HEK293 (cell line): ENCODE data around the gene TATDN2.

Experiments used
- CTCF ChIA-PET: fragments of 350-600 bp; formaldehyde crosslinking; extraction: SDS; loops from one replicate; lab custom pipeline; 2021; ENCODE audit warnings: antibody characterized with exemption; lab: Yijun Ruan, JAX
- POLR2A ChIA-PET: fragments of 300-600 bp; formaldehyde crosslinking; extraction: SDS; loops from one replicate; lab custom pipeline; 2020; ENCODE audit warnings: antibody characterized with exemption, inconsistent platforms; lab: Yijun Ruan, JAX
- H3K27ac ChIP-seq: fragments of 200-500 bp; sonication (Bioruptor generic); 2 replicates; pipeline ENCODE4 v1.5.1; 2014; ENCODE audit warnings: low read depth, low read length, control low read depth, inconsistent platforms; ENCODE audit errors: extremely low read depth
- H3K36me3 ChIP-seq, 2 experiments: fragments of 200-500 bp in 1 of 2; sonication (Bioruptor generic) in 1 of 2; 1 replicate in 1 of 2; 2 replicates in 1 of 2; pipeline ENCODE4 v1.5.1; 2014 to 2017; ENCODE audit warnings: inconsistent platforms in 2 of 2, low read length in 2 of 2; ENCODE audit not compliant: control insufficient read depth in 2 of 2, insufficient read depth in 1 of 2
- H3K4me1 ChIP-seq: fragments of 200-500 bp; sonication (Bioruptor generic); 2 replicates; pipeline ENCODE4 v1.5.1; 2014; ENCODE audit warnings: mild to moderate bottlenecking, low read length, inconsistent platforms; ENCODE audit not compliant: control insufficient read depth, insufficient read depth
- H3K4me3 ChIP-seq: 2 replicates; pipeline ENCODE4 v1.5.1; 2011; ENCODE audit warnings: low read depth, mild to moderate bottlenecking, control low read depth, low read length, moderate library complexity
- H3K9me3 ChIP-seq: fragments of 200-500 bp; sonication (Bioruptor generic); 2 replicates; pipeline ENCODE4 v1.5.1; 2014; ENCODE audit warnings: low read depth, low read length, inconsistent platforms; ENCODE audit not compliant: control insufficient read depth, insufficient read depth
- EGR2 ChIP-seq: fragments of 450-650 bp; formaldehyde crosslinking; IDR thresholded peaks from 2 replicates; pipeline ENCODE4 v1.5.1; 2016; ENCODE audit warnings: low read depth, missing biosample characterization, missing genetic modification characterization
- GFI1B ChIP-seq: fragments of 450-650 bp; formaldehyde crosslinking; IDR thresholded peaks from 2 replicates; pipeline ENCODE4 v1.5.1; 2016; ENCODE audit warnings: missing biosample characterization, missing genetic modification characterization
- HOXC10 ChIP-seq: sonication (generic); formaldehyde crosslinking; IDR thresholded peaks from 2 replicates; pipeline ENCODE4 v1.8.1; 2023; ENCODE audit warnings: mild to moderate bottlenecking, missing genetic modification reagents
- KLF1 ChIP-seq: fragments of 450-650 bp; formaldehyde crosslinking; IDR thresholded peaks from 2 replicates; pipeline ENCODE4 v1.5.1; 2016; ENCODE audit warnings: missing biosample characterization, missing genetic modification characterization
- KLF10 ChIP-seq: fragments of 450-650 bp; IDR thresholded peaks from 2 replicates; pipeline ENCODE4 v1.5.1; 2018; ENCODE audit warnings: missing biosample characterization, mild to moderate bottlenecking, missing genetic modification characterization
- MEIS1 ChIP-seq: sonication (generic); formaldehyde crosslinking; IDR thresholded peaks from 2 replicates; pipeline ENCODE4 v1.8.1; 2022; ENCODE audit warnings: missing genetic modification reagents, mild to moderate bottlenecking, borderline replicate concordance
- OSR2 ChIP-seq: fragments of 450-650 bp; formaldehyde crosslinking; IDR thresholded peaks from 2 replicates; pipeline ENCODE4 v1.5.1; 2016; ENCODE audit warnings: missing biosample characterization, missing genetic modification characterization
- OVOL3 ChIP-seq: fragments of 450-650 bp; formaldehyde crosslinking; IDR thresholded peaks from 2 replicates; pipeline ENCODE4 v1.5.1; 2016; ENCODE audit warnings: missing biosample characterization, missing genetic modification characterization
- PRDM4 ChIP-seq: fragments of 450-650 bp; formaldehyde crosslinking; IDR thresholded peaks from 2 replicates; pipeline ENCODE4 v1.5.1; 2017; ENCODE audit warnings: missing biosample characterization, missing genetic modification characterization
- ZBTB17 ChIP-seq: fragments of 450-650 bp; formaldehyde crosslinking; IDR thresholded peaks from 2 replicates; pipeline ENCODE4 v1.5.1; 2016; ENCODE audit warnings: missing biosample characterization, missing genetic modification characterization
- ZBTB48 ChIP-seq: fragments of 450-650 bp; formaldehyde crosslinking; IDR thresholded peaks from 2 replicates; pipeline ENCODE4 v1.5.1; 2016; ENCODE audit warnings: missing biosample characterization, missing genetic modification characterization
- ZFHX2 ChIP-seq: fragments of 450-650 bp; formaldehyde crosslinking; conservative IDR thresholded peaks from 2 replicates; pipeline ENCODE4 v1.5.1; 2016; ENCODE audit warnings: missing biosample characterization, missing genetic modification characterization
- ZFP41 ChIP-seq: fragments of 450-650 bp; formaldehyde crosslinking; IDR thresholded peaks from 2 replicates; pipeline ENCODE4 v1.5.1; 2016; ENCODE audit warnings: missing biosample characterization, missing genetic modification characterization, borderline replicate concordance
- ZNF114 ChIP-seq: fragments of 450-650 bp; formaldehyde crosslinking; IDR thresholded peaks from 2 replicates; pipeline ENCODE4 v1.5.0; 2017; ENCODE audit warnings: missing biosample characterization, missing genetic modification characterization
- ZNF16 ChIP-seq: fragments of 450-650 bp; formaldehyde crosslinking; IDR thresholded peaks from 2 replicates; pipeline ENCODE4 v1.5.1; 2016; ENCODE audit warnings: low read depth, missing biosample characterization, missing genetic modification characterization
- ZNF239 ChIP-seq: fragments of 450-650 bp; formaldehyde crosslinking; IDR thresholded peaks from 2 replicates; pipeline ENCODE4 v1.5.1; 2016; ENCODE audit warnings: missing biosample characterization, missing genetic modification characterization
- ZNF324 ChIP-seq: fragments of 450-650 bp; formaldehyde crosslinking; IDR thresholded peaks from 2 replicates; pipeline ENCODE4 v1.5.1; 2016; ENCODE audit warnings: missing biosample characterization, missing genetic modification characterization
- ZNF510 ChIP-seq: fragments of 450-650 bp; formaldehyde crosslinking; IDR thresholded peaks from 2 replicates; pipeline ENCODE4 v1.5.1; 2018; ENCODE audit warnings: mild to moderate bottlenecking, missing genetic modification characterization, missing biosample characterization; ENCODE audit not compliant: insufficient replicate concordance
- ZNF513 ChIP-seq: fragments of 450-650 bp; IDR thresholded peaks from 2 replicates; pipeline ENCODE4 v1.5.1; 2018; ENCODE audit warnings: missing biosample characterization, missing genetic modification characterization
- ZNF530 ChIP-seq: fragments of 450-650 bp; formaldehyde crosslinking; IDR thresholded peaks from 2 replicates; pipeline ENCODE4 v1.5.1; 2016; ENCODE audit warnings: low read depth, missing biosample characterization, missing genetic modification characterization
- ZNF558 ChIP-seq: fragments of 450-650 bp; formaldehyde crosslinking; IDR thresholded peaks from 2 replicates; pipeline ENCODE4 v1.5.1; 2016; ENCODE audit warnings: missing biosample characterization, missing genetic modification characterization
- ZNF561 ChIP-seq: fragments of 450-650 bp; IDR thresholded peaks from 2 replicates; pipeline ENCODE4 v1.5.1; 2018; ENCODE audit warnings: missing biosample characterization, missing genetic modification characterization, borderline replicate concordance
- ZNF585B ChIP-seq: fragments of 450-650 bp; formaldehyde crosslinking; IDR thresholded peaks from 2 replicates; pipeline ENCODE4 v1.5.1; 2016; ENCODE audit warnings: missing biosample characterization, missing genetic modification characterization
- ZNF664 ChIP-seq: fragments of 450-650 bp; formaldehyde crosslinking; IDR thresholded peaks from 2 replicates; pipeline ENCODE4 v1.5.1; 2016; ENCODE audit warnings: missing biosample characterization, missing genetic modification characterization
- ZNF701 ChIP-seq: fragments of 450-650 bp; formaldehyde crosslinking; IDR thresholded peaks from 2 replicates; pipeline ENCODE4 v1.5.1; 2016; ENCODE audit warnings: missing biosample characterization, missing genetic modification characterization
- ZNF785 ChIP-seq: fragments of 450-650 bp; formaldehyde crosslinking; IDR thresholded peaks from 2 replicates; pipeline ENCODE4 v1.5.1; 2016; ENCODE audit warnings: missing biosample characterization, missing genetic modification characterization
- ZNF843 ChIP-seq: fragments of 450-650 bp; formaldehyde crosslinking; IDR thresholded peaks from 2 replicates; pipeline ENCODE4 v1.5.1; 2016; ENCODE audit warnings: missing biosample characterization, missing genetic modification characterization
- ZSCAN30 ChIP-seq: fragments of 450-650 bp; IDR thresholded peaks from 2 replicates; pipeline ENCODE4 v1.5.1; 2018; ENCODE audit warnings: missing biosample characterization, mild to moderate bottlenecking, missing genetic modification characterization, moderate library complexity
- ZSCAN4 ChIP-seq: fragments of 450-650 bp; formaldehyde crosslinking; IDR thresholded peaks from 2 replicates; pipeline ENCODE4 v1.5.1; 2017; ENCODE audit warnings: missing biosample characterization, missing genetic modification characterization

TATDN2 gene

GRCh38 chr3:10280571-10280970 is 32.3 kb downstream of the TATDN2 start (continued):
- TF ChIP-seq KLF10 (tag by site-specific recombination) (no peak), ZNF558 (tag by site-specific recombination) (no peak), ZFP41 (no peak), ZNF585B (tag by site-specific recombination) (no peak), ZNF16 (tag by site-specific recombination) (no peak), GFI1B (no peak), OSR2 (tag by site-specific recombination) (no peak), ZNF239 (tag by site-specific recombination) (no peak), ZNF843 (tag by site-specific recombination) (no peak), HOXC10 (no peak), KLF1 (no peak)

GRCh38 chr3:10281951-10282350 is 33.7 kb downstream of the TATDN2 start:
- CTCF ChIA-PET, result no interaction called here
- no peaks in the 10 kb centered on the region for H3K9me3 ChIP-seq
- H3K4me3 ChIP-seq, result no peak overlapping the region
- POLR2A ChIA-PET, result interaction anchor here (0.6 kb wide), 1 partner anchor 454 kb away, joined by 5 read pairs; no protein-coding TSS in a partner anchor
- no peak for TF ChIP-seq ZSCAN30
- no peak for TF ChIP-seq ZNF513 (tag by site-specific recombination)
- TF ChIP-seq ZFHX2, result peak; percentile 66
- no peak for TF ChIP-seq ZNF530 (tag by site-specific recombination)
- no peak for TF ChIP-seq ZBTB48 (tag by site-specific recombination)
- peak; percentile 66 for TF ChIP-seq EGR2 (tag by site-specific recombination)
- TF ChIP-seq ZNF785 (tag by site-specific recombination), result no peak
- H3K27ac ChIP-seq, result no peak overlapping the region
- peaks cover 11 to 88% of the 10 kb centered on the region in 2 experiments for H3K36me3 ChIP-seq
- no peaks in the 10 kb centered on the region for H3K4me1 ChIP-seq

GRCh38 chr3:10283638-10284037 is 35.4 kb downstream of the TATDN2 start:
- POLR2A ChIA-PET, result no interaction called here

GRCh38 chr3:10284496-10284895 is 36.2 kb downstream of the TATDN2 start:
- ChIA-PET CTCF (interaction anchor here (2.3 kb wide), 1 partner anchor 22 kb away, joined by 7 read pairs; no protein-coding TSS in a partner anchor), POLR2A (no interaction called here)
- Histone ChIP-seq H3K4me3 (no peak overlapping the region), H3K4me1 (no peaks in the 10 kb centered on the region), H3K9me3 (no peaks in the 10 kb centered on the region), H3K27ac (no peak overlapping the region), H3K36me3 (peaks cover 11 to 87% of the 10 kb centered on the region in 2 experiments)
- no peak for TF ChIP-seq ZNF510 (tag by site-specific recombination)
- TF ChIP-seq OVOL3 (tag by site-specific recombination), result no peak
- no peak for TF ChIP-seq ZNF324 (tag by site-specific recombination)
- TF ChIP-seq PRDM4 (tag by site-specific recombination), result no peak
- TF ChIP-seq MEIS1, result no peak
- no peak for TF ChIP-seq ZNF513 (tag by site-specific recombination)
- TF ChIP-seq ZNF561, result no peak
- no peak for TF ChIP-seq ZSCAN4 (tag by site-specific recombination)

More at GRCh38 chr3:10283638-10284037, 35.4 kb downstream of the TATDN2 start:
- H3K9me3 ChIP-seq, result no peaks in the 10 kb centered on the region
- CTCF ChIA-PET, result interaction anchor here (2.3 kb wide), 1 partner anchor 21 kb away, joined by 7 read pairs; no protein-coding TSS in a partner anchor
- H3K4me1 ChIP-seq, result no peaks in the 10 kb centered on the region
- no peak overlapping the region for H3K27ac ChIP-seq
- TF ChIP-seq ZNF701 (no peak), ZNF664 (peak; percentile 44; the same call in 1 of the 2 replicates), ZNF114 (tag by site-specific recombination) (no peak), ZBTB17 (tag by site-specific recombination) (peak; percentile 74)
- peaks cover 11 to 87% of the 10 kb centered on the region in 2 experiments for H3K36me3 ChIP-seq
- no peak overlapping the region for H3K4me3 ChIP-seq
